Esophagus muscularis mucosa (tissue), 4 donors: ENCODE results near the gene CEP55. TPM values are rescaled to one million over a fixed set of nuclear protein-coding genes. Genes with fewer than 3 reads are reported as not detected.
"Not testable (repeated sequence)": the region's sequence is repeated elsewhere in the genome, so short reads cannot be mapped to it uniquely, and the experiment has no call there.

ENCODE experiments used
- DNase-seq: peaks from one replicate; pipeline ENCODE4 v3.0.0-alpha.2; 2017; ENCODE audit errors: extremely low spot score
- H3K27ac ChIP-seq, 4 donors: fragments of 200-600 bp; sonication (generic); replicated peaks in 1 of 4; 1 replicate in 3 of 4; 2 replicates in 1 of 4; pipeline ENCODE4 v1.5.1; 2016 to 2019; ENCODE audit warnings: mild to moderate bottlenecking in 1 of 4
- H3K27me3 ChIP-seq, 4 donors: fragments of 200-600 bp; sonication (generic); one replicate each; pipeline versions ENCODE4 v1.5.1 to v1.6.0; 2016 to 2019
- H3K36me3 ChIP-seq, 4 donors: fragments of 200-600 bp; sonication (generic); one replicate each; pipeline ENCODE4 v1.5.1; 2016 to 2019
- H3K4me1 ChIP-seq, 4 donors: fragments of 200-600 bp; sonication (generic); one replicate each; pipeline ENCODE4 v1.5.1; 2016 to 2019
- H3K4me3 ChIP-seq, 4 donors: fragments of 200-600 bp; sonication (generic); 1 replicate in 2 of 4; 2 replicates in 2 of 4; pipeline ENCODE4 v1.5.1; 2016 to 2019; ENCODE audit warnings: mild to moderate bottlenecking in 4 of 4, moderate library complexity in 1 of 4
- H3K9me3 ChIP-seq, 4 donors: fragments of 200-600 bp; sonication (generic); 1 replicate in 3 of 4; 2 replicates in 1 of 4; pipeline ENCODE4 v1.5.1; 2016 to 2019
- EP300 ChIP-seq: sonication (generic); formaldehyde crosslinking; IDR thresholded peaks from one replicate; pipeline ENCODE4 v1.6.1; 2017; ENCODE audit warnings: antibody characterized with exemption
- POLR2A ChIP-seq: fragments of 450-650 bp; IDR thresholded peaks from one replicate; pipeline ENCODE4 v1.6.1; 2017; ENCODE audit warnings: antibody characterized with exemption, moderate library complexity, mild to moderate bottlenecking, low read depth
- POLR2AphosphoS5 ChIP-seq, 2 donors: sonication (generic); formaldehyde crosslinking; IDR thresholded peaks; one replicate each; pipeline ENCODE4 v1.6.1; 2017; ENCODE audit warnings: antibody characterized with exemption in 2 of 2
- WGBS: methylation state at CpG from one replicate; pipeline ENCODE4 v1.1.5; 2018; 5-methylcytosine and 5-hydroxymethylcytosine counted together
- intact Hi-C: fragments of 100-400 bp; cut with DNase I; formaldehyde crosslinking; loops from one replicate; pipeline ENCODE4 v1.15.1; 2023
- total RNA-seq, 4 donors: library from RNA; depleted of rRNA; stranded (reverse); fragments of >200 nt; gene quantifications; one replicate each; pipeline versions ENCODE4 v1.1.0 to v1.2.1, GENCODE V29; 2016
- TF ChIP-seq, protein P1 (sequence below), 3 experiments: fragments of 200-600 bp in 2 of 3; fragments of 450-650 bp in 1 of 3; sonication (generic) in 2 of 3; IDR thresholded peaks; one replicate each; pipeline ENCODE4 v1.5.1; 2017 to 2019; ENCODE audit warnings: antibody characterized with exemption in 3 of 3, mild to moderate bottlenecking in 2 of 3, moderate library complexity in 1 of 3

Gene CEP55
- total RNA-seq, 4 donors from 2014 or later, result 0.19 to 0.80 (median 0.50) TPM; not detected in 1

DNA sequence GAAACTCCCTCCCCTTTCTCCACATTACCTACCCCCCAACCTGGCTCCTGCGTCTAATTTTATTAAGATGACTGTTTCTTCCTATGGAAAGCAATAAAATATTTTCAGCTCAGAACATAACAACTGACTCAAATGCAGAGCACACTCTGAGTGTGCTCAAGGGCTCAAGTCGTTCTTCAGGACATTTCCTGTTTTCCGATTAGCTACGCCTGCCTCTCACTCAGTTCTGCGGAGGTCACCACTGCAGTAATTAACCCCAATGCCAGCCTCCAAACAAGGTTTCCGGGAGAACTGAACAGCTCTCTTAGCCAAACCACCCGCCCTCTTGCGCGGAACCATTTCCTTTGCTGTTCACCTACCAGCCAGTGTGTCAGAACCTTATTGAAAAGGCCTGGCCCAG lies 33.5 kb upstream of the CEP55 start:
- H3K36me3 ChIP-seq, result no peaks in the 10 kb centered on the region
- H3K4me3 ChIP-seq, result no peak overlapping the region
- H3K4me1 ChIP-seq, result peaks cover 58 to 96% (median 92%) of the 10 kb centered on the region in 4 donors
- WGBS, result 34% methylated on average over 6 of the region's 9 CpGs
- H3K27me3 ChIP-seq, result no peaks in the 10 kb centered on the region
- peak overlapping the region; percentile 87 to 96 (median 91) for H3K27ac ChIP-seq
- TF ChIP-seq, protein P1, sequence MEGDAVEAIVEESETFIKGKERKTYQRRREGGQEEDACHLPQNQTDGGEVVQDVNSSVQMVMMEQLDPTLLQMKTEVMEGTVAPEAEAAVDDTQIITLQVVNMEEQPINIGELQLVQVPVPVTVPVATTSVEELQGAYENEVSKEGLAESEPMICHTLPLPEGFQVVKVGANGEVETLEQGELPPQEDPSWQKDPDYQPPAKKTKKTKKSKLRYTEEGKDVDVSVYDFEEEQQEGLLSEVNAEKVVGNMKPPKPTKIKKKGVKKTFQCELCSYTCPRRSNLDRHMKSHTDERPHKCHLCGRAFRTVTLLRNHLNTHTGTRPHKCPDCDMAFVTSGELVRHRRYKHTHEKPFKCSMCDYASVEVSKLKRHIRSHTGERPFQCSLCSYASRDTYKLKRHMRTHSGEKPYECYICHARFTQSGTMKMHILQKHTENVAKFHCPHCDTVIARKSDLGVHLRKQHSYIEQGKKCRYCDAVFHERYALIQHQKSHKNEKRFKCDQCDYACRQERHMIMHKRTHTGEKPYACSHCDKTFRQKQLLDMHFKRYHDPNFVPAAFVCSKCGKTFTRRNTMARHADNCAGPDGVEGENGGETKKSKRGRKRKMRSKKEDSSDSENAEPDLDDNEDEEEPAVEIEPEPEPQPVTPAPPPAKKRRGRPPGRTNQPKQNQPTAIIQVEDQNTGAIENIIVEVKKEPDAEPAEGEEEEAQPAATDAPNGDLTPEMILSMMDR (IDR thresholded peaks at IDR 0.05), result no peak
- TF ChIP-seq POLR2AphosphoS5 (IDR thresholded peaks at IDR 0.05) (peak; percentile 57 to 71), POLR2A (no peak), EP300 (peak; percentile 31)
- no peak for DNase-seq
- intact Hi-C loops, result no loop called here
- H3K9me3 ChIP-seq, result no peaks in the 10 kb centered on the region

DNA sequence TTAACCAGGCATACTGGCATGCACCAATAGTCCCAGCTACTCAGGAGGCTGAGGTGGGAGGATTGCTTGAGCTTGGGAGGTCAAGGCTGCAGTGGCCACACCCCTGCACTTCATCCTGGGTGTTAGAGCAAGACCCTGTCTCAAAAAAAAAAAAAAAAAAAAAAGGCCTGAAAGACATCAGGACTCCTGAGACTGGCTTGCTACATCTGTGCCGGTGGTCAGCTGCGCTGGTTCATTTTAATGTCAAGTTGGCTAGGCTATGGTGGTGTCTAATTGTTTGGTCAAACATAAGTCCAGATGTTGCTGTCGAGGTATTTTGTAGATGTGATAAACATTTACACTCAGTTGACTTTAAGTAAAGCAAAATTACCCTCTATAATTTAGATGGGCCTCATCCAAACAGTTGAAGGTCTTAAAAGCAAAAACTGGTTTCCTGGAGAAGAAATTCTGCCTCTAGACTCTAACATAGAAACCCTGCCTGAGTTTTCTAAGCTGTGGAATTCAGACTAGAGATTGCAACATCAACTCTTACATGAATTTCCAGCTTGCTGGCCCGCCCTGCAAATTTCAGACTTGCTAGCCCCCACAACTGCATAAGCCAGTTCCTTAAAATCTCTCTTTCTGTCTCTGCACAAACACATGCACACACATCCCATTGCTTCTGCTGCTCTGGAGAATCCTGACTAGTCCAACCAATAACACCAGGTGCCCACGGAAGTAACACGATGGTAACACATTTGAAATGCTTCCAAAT lies 32.5 kb upstream of the CEP55 start:
- Histone ChIP-seq H3K9me3 (no peaks in the 10 kb centered on the region), H3K4me3 (no peak overlapping the region), H3K4me1 (peaks cover 59 to 96% (median 92%) of the 10 kb centered on the region in 4 donors), H3K36me3 (peaks cover 0 to 2% (median 0%) of the 10 kb centered on the region in 4 donors), H3K27ac (peak overlapping the region; percentile 87 to 96 (median 91)), H3K27me3 (no peaks in the 10 kb centered on the region)
- intact Hi-C loops, result no loop called here
- 41% methylated on average over 5 of the region's 6 CpGs for WGBS
- no peak for DNase-seq
- TF ChIP-seq POLR2AphosphoS5 (IDR thresholded peaks at IDR 0.05) (peak; percentile 16 to 54), POLR2A (no peak)
- TF ChIP-seq, protein P1 (IDR thresholded peaks at IDR 0.05), result no peak

DNA sequence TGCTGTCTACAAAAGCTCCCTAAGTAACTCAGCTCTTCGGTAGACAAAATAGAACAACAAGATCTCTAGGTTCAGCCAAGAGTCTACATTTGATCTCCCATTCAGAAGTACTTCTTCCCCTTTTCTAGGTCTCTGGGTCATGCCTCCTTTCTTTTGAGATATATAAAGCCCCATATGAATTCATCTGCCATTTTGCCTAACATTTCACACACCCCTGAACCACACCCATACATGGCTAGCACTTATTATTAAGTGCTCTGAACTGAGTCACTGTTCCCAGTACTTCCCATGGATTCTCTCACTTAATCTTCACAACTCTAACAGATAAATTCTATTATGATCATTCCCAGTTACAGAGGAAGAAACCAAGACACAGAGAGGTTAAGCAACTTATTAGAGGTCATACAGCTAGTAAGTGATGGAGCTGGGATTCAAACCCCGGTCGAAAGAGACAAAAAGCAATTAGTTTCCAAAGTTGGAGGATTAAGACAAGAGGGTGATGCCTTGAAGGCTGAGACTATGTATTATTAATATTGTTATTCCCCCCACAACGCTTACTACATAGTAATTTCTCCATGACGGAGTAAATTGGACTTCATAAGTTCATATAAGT lies 31.5 kb upstream of the CEP55 start:
- H3K4me3 ChIP-seq, result no peak overlapping the region
- H3K9me3 ChIP-seq, result no peaks in the 10 kb centered on the region
- intact Hi-C loops, result no loop called here
- H3K27me3 ChIP-seq, result no peaks in the 10 kb centered on the region
- TF ChIP-seq, protein P1 (IDR thresholded peaks at IDR 0.05), result no peak
- TF ChIP-seq EP300 (no peak), POLR2AphosphoS5 (IDR thresholded peaks at IDR 0.05) (no peak), POLR2A (no peak)
- peak overlapping the region; percentile 87 to 96 (median 91) for H3K27ac ChIP-seq
- peaks cover 60 to 96% (median 92%) of the 10 kb centered on the region in 4 donors for H3K4me1 ChIP-seq
- 81% methylated on average over 5 of the region's 5 CpGs for WGBS
- no peak for DNase-seq
- H3K36me3 ChIP-seq, result peaks cover 0 to 11% (median 2%) of the 10 kb centered on the region in 4 donors

DNA sequence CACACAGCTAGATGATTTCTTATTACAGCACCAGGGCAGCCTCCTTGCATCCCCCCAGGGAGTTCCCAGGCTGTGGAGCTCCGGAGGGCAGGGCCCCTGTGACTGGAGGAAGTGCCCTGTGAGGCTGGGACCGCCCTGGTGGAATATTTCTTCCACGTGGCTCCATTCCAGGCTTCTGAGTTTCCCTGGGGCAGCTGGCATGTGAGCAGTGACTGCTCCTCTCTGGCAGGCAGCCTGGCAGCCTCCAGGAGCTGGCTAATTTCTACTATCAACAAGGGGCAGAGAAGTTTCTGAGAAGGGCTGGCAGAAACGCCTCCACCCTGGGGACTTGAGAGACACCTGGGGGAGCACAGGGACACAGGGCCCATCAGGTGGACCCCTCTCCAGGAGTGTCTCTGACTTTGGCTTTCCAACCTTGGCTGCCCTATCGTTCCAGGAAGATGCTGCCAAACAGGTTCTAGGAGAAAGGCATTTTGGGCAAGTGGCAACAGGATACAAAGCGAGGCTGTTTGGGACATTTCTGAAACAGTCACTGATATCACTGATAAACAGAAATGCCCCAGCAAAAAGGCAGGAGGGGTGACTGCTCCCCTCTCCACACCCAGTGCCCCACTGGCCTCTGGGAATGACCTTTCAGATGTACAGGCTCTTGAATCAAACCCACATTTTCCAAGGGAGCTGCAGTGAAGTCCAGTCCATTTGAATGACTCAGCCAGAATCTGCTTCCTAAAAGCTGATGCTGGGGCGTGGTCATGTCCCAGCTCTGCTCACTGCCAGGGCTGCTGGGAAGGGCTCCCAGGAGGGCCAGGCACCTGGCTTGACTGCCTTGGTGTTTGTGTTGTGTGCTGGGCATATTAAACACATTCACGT lies 30.4 kb upstream of the CEP55 start:
- Histone ChIP-seq H3K27me3 (no peaks in the 10 kb centered on the region), H3K36me3 (peaks cover 0 to 11% (median 2%) of the 10 kb centered on the region in 4 donors), H3K27ac (peak overlapping the region; percentile 87 to 96 (median 91)), H3K9me3 (no peaks in the 10 kb centered on the region), H3K4me3 (peak overlapping the region in 3 of 4 donors; percentile 11 to 34 (median 11)), H3K4me1 (peaks cover 65 to 95% (median 93%) of the 10 kb centered on the region in 4 donors)
- intact Hi-C loops, result no loop called here
- TF ChIP-seq POLR2A (no peak), EP300 (peak; percentile 44), POLR2AphosphoS5 (IDR thresholded peaks at IDR 0.05) (peak; percentile 79 to 81)
- DNase-seq, result peak; percentile 94
- WGBS, result 17% methylated on average over 4 of the region's 8 CpGs

DNA sequence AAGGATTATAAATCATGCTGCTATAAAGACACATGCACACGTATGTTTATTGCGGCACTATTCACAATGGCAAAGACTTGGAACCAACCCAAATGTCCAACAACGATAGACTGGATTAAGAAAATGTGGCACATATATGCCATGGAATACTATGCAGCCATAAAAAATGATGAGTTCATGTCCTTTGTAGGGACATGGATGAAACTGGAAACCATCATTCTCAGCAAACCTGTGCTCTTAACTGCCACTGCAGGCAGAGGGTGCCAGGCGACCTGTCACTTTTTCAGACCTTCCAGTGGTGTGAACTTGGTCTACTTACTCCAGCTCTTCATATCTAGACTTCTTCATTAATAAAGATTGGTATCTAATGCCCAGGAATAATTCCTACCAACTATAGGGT lies 28.8 kb upstream of the CEP55 start:
- H3K9me3 ChIP-seq, intact Hi-C loops, DNase-seq, H3K27me3 ChIP-seq, H3K4me3 ChIP-seq: not testable (repeated sequence)
- H3K36me3 ChIP-seq, result peaks cover 0 to 11% (median 2%) of the 10 kb centered on the region in 4 donors
- peaks cover 70 to 95% (median 92%) of the 10 kb centered on the region in 4 donors for H3K4me1 ChIP-seq
- peak overlapping the region; percentile 86 to 93 (median 90) for H3K27ac ChIP-seq
- 86% methylated on average over 2 of the region's 4 CpGs for WGBS
